DND-41 (cell line): Measurements from ENCODE around the gene SNTB2.
"Not testable (repeated sequence)": the region's sequence is repeated elsewhere in the genome, so short reads cannot be mapped to it uniquely, and the experiment has no call there.

Experiments used
- ATAC-seq: fragments of 200-7000 bp; cut with Tn5 transposase; 3 replicates; pipeline ENCODE4 v1.9.1; 2021; ENCODE audit warnings: low read depth; ENCODE audit not compliant: insufficient read depth
- DNase-seq: peaks from one replicate; pipeline ENCODE4 v3.0.0-alpha.2; 2020
- H2AFZ ChIP-seq: 2 replicates; pipeline ENCODE4 v1.6.0; 2012; ENCODE audit warnings: low read depth, low read length
- H3K27ac ChIP-seq: 2 replicates; pipeline ENCODE4 v1.5.1; 2012; ENCODE audit warnings: low read length, inconsistent platforms
- H3K27me3 ChIP-seq: fragments of 200-600 bp; sonication (generic); 2 replicates; pipeline ENCODE4 v1.6.0; 2012; ENCODE audit warnings: low read length, mild to moderate bottlenecking, inconsistent platforms; ENCODE audit not compliant: insufficient read depth, poor library complexity
- H3K36me3 ChIP-seq: 2 replicates; pipeline ENCODE4 v1.5.1; 2012; ENCODE audit warnings: low read length, inconsistent platforms; ENCODE audit not compliant: insufficient read depth
- H3K4me1 ChIP-seq: 2 replicates; pipeline ENCODE4 v1.5.1; 2012; ENCODE audit warnings: mild to moderate bottlenecking, low read length; ENCODE audit not compliant: insufficient read depth
- H3K4me2 ChIP-seq: 2 replicates; pipeline ENCODE4 v1.6.0; 2012; ENCODE audit warnings: mild to moderate bottlenecking, moderate library complexity, low read length, inconsistent platforms; ENCODE audit not compliant: insufficient read depth
- H3K4me3 ChIP-seq, 2 experiments: fragments of 200-600 bp in 1 of 2; shearing (Covaris generic) in 1 of 2; 2 replicates each; pipeline ENCODE4 v1.5.1; 2012 to 2016; ENCODE audit warnings: inconsistent platforms in 2 of 2, low read length in 2 of 2, mild to moderate bottlenecking in 2 of 2, low read depth in 1 of 2, moderate library complexity in 1 of 2
- H3K79me2 ChIP-seq: 2 replicates; pipeline ENCODE4 v1.6.0; 2012; ENCODE audit warnings: low read length, inconsistent platforms; ENCODE audit not compliant: insufficient read depth
- H3K9ac ChIP-seq: 2 replicates; pipeline ENCODE4 v1.6.0; 2012; ENCODE audit warnings: low read depth, mild to moderate bottlenecking, inconsistent platforms, low read length, moderate library complexity
- H3K9me3 ChIP-seq: 2 replicates; pipeline ENCODE4 v1.5.1; 2012; ENCODE audit warnings: low read length, moderate library complexity, mild to moderate bottlenecking, inconsistent platforms; ENCODE audit not compliant: insufficient read depth, severe bottlenecking
- H4K20me1 ChIP-seq: 2 replicates; pipeline ENCODE4 v1.6.0; 2012; ENCODE audit warnings: low read length; ENCODE audit not compliant: insufficient read depth
- EZH2 ChIP-seq: IDR thresholded peaks from 3 replicates; pipeline ENCODE4 v1.6.1; 2012; ENCODE audit warnings: borderline replicate concordance, low read depth, mild to moderate bottlenecking, moderate library complexity, low read length, inconsistent platforms; ENCODE audit not compliant: severe bottlenecking
- TF ChIP-seq, protein P1 (sequence below): IDR thresholded peaks from 2 replicates; pipeline ENCODE4 v1.5.1; 2012; ENCODE audit warnings: borderline replicate concordance, low read length, moderate library complexity, mild to moderate bottlenecking; ENCODE audit not compliant: poor library complexity, severe bottlenecking; ENCODE audit errors: extremely low read depth

SNTB2 gene

DNA sequence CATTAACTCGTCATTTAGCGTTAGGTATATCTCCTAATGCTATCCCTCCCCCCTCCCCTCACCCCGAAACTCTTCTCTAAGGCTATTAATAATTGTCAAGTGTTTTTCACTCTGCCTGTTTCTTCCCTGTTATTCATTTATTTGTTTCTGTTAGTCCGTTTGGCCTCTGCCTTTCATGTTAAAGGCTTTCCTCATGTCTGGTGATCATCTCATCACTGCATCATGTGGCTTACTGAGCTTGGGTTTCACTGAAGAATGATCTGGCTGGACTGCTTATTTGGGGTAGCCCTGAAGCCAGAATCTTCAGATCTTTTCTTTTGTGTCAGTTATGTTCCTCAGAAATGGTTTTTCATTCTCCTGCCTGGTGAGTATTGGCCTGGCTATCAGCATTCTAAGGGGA, 45.0 kb upstream of the SNTB2 start:
- Histone ChIP-seq H3K36me3 (peaks cover 86% of the 10 kb centered on the region), H2AFZ (no peak overlapping the region), H3K4me1 (no peaks in the 10 kb centered on the region), H3K4me2 (no peak overlapping the region), H4K20me1 (peaks cover 10% of the 10 kb centered on the region; the same call in 1 of the 2 replicates), H3K9me3 (no peaks in the 10 kb centered on the region), H3K79me2 (peaks cover 44% of the 10 kb centered on the region), H3K27ac (no peak overlapping the region), H3K4me3 (no peak overlapping the region), H3K27me3 (no peaks in the 10 kb centered on the region), H3K9ac (no peak overlapping the region)
- ATAC-seq (no peak), DNase-seq (no peak)
- TF ChIP-seq EZH2, result no peak
- TF ChIP-seq, protein P1, sequence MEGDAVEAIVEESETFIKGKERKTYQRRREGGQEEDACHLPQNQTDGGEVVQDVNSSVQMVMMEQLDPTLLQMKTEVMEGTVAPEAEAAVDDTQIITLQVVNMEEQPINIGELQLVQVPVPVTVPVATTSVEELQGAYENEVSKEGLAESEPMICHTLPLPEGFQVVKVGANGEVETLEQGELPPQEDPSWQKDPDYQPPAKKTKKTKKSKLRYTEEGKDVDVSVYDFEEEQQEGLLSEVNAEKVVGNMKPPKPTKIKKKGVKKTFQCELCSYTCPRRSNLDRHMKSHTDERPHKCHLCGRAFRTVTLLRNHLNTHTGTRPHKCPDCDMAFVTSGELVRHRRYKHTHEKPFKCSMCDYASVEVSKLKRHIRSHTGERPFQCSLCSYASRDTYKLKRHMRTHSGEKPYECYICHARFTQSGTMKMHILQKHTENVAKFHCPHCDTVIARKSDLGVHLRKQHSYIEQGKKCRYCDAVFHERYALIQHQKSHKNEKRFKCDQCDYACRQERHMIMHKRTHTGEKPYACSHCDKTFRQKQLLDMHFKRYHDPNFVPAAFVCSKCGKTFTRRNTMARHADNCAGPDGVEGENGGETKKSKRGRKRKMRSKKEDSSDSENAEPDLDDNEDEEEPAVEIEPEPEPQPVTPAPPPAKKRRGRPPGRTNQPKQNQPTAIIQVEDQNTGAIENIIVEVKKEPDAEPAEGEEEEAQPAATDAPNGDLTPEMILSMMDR, result no peak

DNA sequence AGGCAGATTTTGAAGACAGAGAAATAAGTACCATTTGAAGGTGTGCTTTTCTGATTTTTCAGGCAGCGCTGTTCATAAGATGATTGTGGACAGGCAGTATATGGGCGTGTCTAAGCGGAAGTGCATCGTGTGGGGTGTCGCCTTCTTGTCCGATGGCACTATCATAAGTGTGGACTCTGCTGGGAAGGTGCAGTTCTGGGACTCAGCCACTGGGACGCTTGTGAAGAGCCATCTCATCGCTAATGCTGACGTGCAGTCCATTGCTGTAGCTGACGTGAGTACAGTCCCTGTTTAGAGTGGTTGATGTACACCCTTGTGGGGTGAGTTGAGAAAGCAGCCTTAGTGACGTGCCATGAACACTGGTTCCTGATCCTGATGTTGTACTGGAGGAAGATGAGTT, 43.8 kb upstream of the SNTB2 start:
- Histone ChIP-seq H3K36me3 (peaks cover 82% of the 10 kb centered on the region), H3K79me2 (peaks cover 32% of the 10 kb centered on the region; the same call in 1 of the 2 replicates), H2AFZ (no peak overlapping the region), H3K27me3 (no peaks in the 10 kb centered on the region), H3K9ac (no peak overlapping the region), H3K4me1 (no peaks in the 10 kb centered on the region), H3K4me2 (no peak overlapping the region), H3K4me3 (no peak overlapping the region), H3K27ac (no peak overlapping the region), H3K9me3 (no peaks in the 10 kb centered on the region), H4K20me1 (peaks cover 10% of the 10 kb centered on the region; the same call in 1 of the 2 replicates)
- TF ChIP-seq EZH2, result no peak
- TF ChIP-seq, protein P1, result no peak
- peak; percentile 56; the same call in 2 of the 3 replicates for ATAC-seq
- no peak for DNase-seq

DNA sequence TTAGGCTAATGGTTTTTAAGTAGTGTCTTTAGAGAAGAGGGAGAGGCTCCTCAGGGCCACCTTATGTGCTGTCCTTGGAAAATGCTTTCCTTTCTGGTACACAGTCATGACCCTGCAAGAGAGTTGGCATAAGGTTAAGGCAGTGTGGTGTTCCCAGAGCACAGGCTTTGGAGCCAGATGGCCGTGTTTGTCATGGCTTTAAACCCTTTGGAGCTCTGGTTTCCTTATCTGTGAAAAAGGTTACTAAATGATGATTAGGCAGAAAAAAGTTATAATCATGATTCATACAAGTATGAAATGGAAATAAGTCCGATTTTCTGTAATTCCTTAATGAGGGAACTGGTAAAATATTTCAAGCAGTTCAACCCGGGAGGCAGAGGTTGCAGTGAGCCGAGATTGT, 41.3 kb upstream of the SNTB2 start:
- Histone ChIP-seq H3K4me1 (no peaks in the 10 kb centered on the region), H3K9me3 (no peaks in the 10 kb centered on the region), H4K20me1 (peaks cover 9% of the 10 kb centered on the region; the same call in 1 of the 2 replicates), H3K4me3 (no peak overlapping the region), H3K27me3 (no peaks in the 10 kb centered on the region), H3K79me2 (peaks cover 24% of the 10 kb centered on the region; the same call in 1 of the 2 replicates), H3K36me3 (peaks cover 81% of the 10 kb centered on the region), H3K27ac (no peak overlapping the region), H3K4me2 (no peak overlapping the region), H2AFZ (no peak overlapping the region), H3K9ac (no peak overlapping the region)
- DNase-seq (no peak), ATAC-seq (no peak)
- no peak for TF ChIP-seq EZH2
- TF ChIP-seq, protein P1, result no peak

DNA sequence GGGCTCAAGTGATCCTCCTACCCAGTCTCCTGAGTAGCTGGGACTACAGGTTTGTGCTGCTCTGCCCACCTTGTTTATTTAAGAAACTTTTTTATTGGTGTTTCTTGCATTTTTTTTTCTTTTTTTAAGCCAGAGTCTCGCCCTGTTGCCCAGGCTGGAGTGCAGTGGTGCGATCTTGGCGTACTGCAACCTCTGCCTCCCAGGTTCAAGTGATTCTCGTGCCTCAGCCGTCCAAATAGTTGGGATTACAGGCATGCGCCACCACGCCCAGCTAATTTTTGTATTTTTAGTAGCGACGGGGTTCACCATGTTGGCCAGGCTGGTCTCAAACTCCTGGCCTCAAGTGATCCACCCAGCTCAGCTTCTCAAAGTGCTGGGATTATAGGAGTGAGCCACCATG, 37.3 kb upstream of the SNTB2 start:
- H3K9me3 ChIP-seq, DNase-seq, H2AFZ ChIP-seq, H3K4me3 ChIP-seq, H3K4me2 ChIP-seq, H3K27ac ChIP-seq, H3K79me2 ChIP-seq, H3K9ac ChIP-seq, H3K27me3 ChIP-seq, H3K4me1 ChIP-seq, ATAC-seq, H4K20me1 ChIP-seq: not testable (repeated sequence)
- H3K36me3 ChIP-seq, result peaks cover 84% of the 10 kb centered on the region
